ENCODE data around the gene ZNF878.

- TF ChIP-seq ARNT (IDR thresholded peaks at IDR 0.05) (no peak), SP1 (IDR thresholded peaks at IDR 0.05) (no peak), PKNOX1 (IDR thresholded peaks at IDR 0.05) (no peak), ELF4 (IDR thresholded peaks at IDR 0.05) (no peak), FOXA1 (IDR thresholded peaks at IDR 0.05) (no peak), HDGF (IDR thresholded peaks at IDR 0.05; ENCODE audit: borderline replicate concordance) (no peak), FOXM1 (IDR thresholded peaks at IDR 0.05; ENCODE audit: borderline replicate concordance) (no peak), FOXK2 (IDR thresholded peaks at IDR 0.05) (no peak), ZNF384 (IDR thresholded peaks at IDR 0.05) (no peak), NFRKB (IDR thresholded peaks at IDR 0.05) (no peak), TARDBP (IDR thresholded peaks at IDR 0.05) (no peak), BHLHE40 (IDR thresholded peaks at IDR 0.05; ENCODE audit: borderline replicate concordance) (no peak)
Measured at GRCh38 chr19:12015015-12015752, 37.6 kb downstream of the ZNF878 start.
